WI38 (cell line): ENCODE measurements around the gene NXF1.

ENCODE experiments used
- H3K4me3 ChIP-seq: 2 replicates; pipeline ENCODE4 v1.5.1; 2011; ENCODE audit warnings: low read depth, mild to moderate bottlenecking, control low read depth, low read length
- CTCF ChIP-seq: IDR thresholded peaks from 2 replicates; pipeline ENCODE4 v1.5.1; 2012; ENCODE audit warnings: low read depth, mild to moderate bottlenecking, control low read depth, low read length

NXF1 gene

GRCh38 chr11:62823677-62824076, 18.4 kb upstream of the NXF1 start:
- no peak overlapping the region for H3K4me3 ChIP-seq
- no peak for TF ChIP-seq CTCF

- no peak overlapping the region for H3K4me3 ChIP-seq
- no peak for TF ChIP-seq CTCF
These were observed 11.9 kb upstream of the NXF1 start for GRCh38 chr11:62817129-62817528.

- no peak for TF ChIP-seq CTCF
- no peak overlapping the region for H3K4me3 ChIP-seq
These were observed 11.3 kb upstream of the NXF1 start for GRCh38 chr11:62816557-62816956.

- no peak for TF ChIP-seq CTCF
- H3K4me3 ChIP-seq: no peak overlapping the region
These were observed 6.4 kb upstream of the NXF1 start for GRCh38 chr11:62811659-62812058.

- no peak for TF ChIP-seq CTCF
- H3K4me3 ChIP-seq: no peak overlapping the region
These were observed 5.5 kb upstream of the NXF1 start for GRCh38 chr11:62810748-62811147.

GRCh38 chr11:62806611-62807121, 1.4 kb upstream of the NXF1 start:
- TF ChIP-seq CTCF: no peak
- no peak overlapping the region for H3K4me3 ChIP-seq

GRCh38 chr11:62805961-62806441, 761 bp upstream of the NXF1 start:
- no peak for TF ChIP-seq CTCF
- H3K4me3 ChIP-seq: peak overlapping the region; percentile 95
